IMR-90 (cell line): ENCODE data around the gene RNF213.

Source experiments
- CHD1 ChIP-seq: IDR thresholded peaks from 2 replicates; pipeline ENCODE4 v1.6.1; 2012; ENCODE audit warnings: low read depth, low read length, improper control_type of control experiment
- CTCF ChIP-seq: conservative IDR thresholded peaks from 2 replicates; pipeline ENCODE4 v1.5.1; 2012; ENCODE audit warnings: mild to moderate bottlenecking, low read depth, low read length, improper control_type of control experiment
- POLR2A ChIP-seq: IDR thresholded peaks from 2 replicates; pipeline ENCODE4 v1.6.1; 2012; ENCODE audit warnings: mild to moderate bottlenecking, low read depth, low read length
- RCOR1 ChIP-seq: IDR thresholded peaks from 2 replicates; pipeline ENCODE4 v1.6.1; 2012; ENCODE audit warnings: mild to moderate bottlenecking, low read length, improper control_type of control experiment; ENCODE audit not compliant: insufficient replicate concordance
- SMC3 ChIP-seq: fragments of 150-350 bp; IDR thresholded peaks from 2 replicates; pipeline ENCODE4 v1.6.1; 2016; ENCODE audit warnings: low read depth, mild to moderate bottlenecking, antibody characterized with exemption, low read length, moderate library complexity

GRCh38 chr17:80445007-80445725, 184.5 kb downstream of the RNF213 start:
- TF ChIP-seq CTCF (no peak), POLR2A (no peak), RCOR1 (no peak), SMC3 (no peak), CHD1 (no peak)
